Ramos (cell line): Measurements from ENCODE around the gene MTHFS.

Experiments
- in situ Hi-C: fragments of 300-500 bp; cut with MboI; formaldehyde crosslinking; loops from one replicate; pipeline ENCODE4 v1.14.3; 2022; ENCODE audit warnings: low sequenced_read_pairs; ENCODE audit not compliant: unreplicated experiment

The MTHFS gene

DNA sequence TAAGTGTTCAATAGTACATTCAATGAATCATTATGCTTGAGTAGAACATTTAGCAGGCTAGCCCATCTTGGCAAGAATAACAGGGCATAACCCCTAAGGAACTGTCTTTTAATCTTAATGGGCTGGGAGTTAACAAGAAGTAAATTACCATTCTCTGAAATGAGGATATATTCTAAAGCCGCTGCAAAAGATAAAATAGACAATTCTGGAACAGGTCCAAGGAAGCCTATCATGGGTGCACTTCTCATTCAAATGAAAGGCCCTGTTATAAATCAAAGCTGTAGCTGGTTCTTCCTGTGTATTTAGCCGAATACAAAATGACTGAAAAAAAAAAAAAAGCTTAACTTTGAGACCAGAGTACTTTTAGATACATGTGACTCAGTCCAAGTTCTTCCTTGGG lies 15.6 kb downstream of the MTHFS start:
- in situ Hi-C loops = no loop called here

DNA sequence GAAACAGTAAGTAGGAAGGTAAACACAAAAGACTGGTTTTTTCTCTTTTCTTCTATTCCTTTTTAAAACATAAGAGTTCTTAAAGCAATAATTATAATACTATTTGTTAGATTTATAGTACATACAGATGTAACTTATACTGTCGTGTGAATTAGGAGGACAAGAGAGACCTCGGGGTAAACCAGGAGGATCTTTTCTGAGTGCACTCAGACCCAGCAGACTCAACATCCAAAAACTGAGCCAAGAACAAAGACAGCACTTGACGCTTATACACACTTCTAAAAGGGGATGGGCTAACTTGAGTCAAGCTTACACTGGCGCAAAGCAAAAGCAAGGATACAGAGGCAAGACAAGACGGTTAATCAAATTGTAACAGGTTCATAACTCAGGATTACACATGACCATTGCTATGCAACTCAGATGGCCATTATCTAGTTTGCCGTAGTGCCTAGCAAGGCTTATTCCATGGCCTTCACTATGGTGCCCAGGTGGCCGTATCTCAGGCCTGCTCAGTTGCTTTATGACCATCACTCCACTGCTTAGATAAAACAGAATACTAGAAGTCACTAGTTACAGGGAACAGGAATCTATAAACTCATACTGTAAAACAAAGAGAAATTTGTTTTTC lies 18.6 kb downstream of the MTHFS start:
- in situ Hi-C loops = no loop called here

DNA sequence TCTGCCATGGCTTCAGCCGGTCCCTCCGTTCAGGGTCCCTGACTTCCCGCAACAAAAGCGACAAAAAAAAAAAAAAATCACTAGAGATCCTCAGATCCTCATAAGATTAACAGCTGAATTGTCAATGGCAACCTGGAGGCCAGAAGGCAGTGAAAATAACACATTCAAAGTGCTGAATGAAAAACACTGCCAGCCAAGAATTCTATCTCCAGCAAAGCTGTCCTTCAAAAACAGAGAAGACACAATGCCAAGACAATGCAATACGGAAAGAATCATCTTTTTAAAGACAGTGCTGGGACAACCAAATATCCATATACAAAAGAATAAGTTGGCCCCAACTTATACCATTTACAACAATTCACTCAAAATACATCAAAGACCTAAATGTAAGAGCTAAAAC lies 21.6 kb downstream of the MTHFS start:
- in situ Hi-C loops = no loop called here

DNA sequence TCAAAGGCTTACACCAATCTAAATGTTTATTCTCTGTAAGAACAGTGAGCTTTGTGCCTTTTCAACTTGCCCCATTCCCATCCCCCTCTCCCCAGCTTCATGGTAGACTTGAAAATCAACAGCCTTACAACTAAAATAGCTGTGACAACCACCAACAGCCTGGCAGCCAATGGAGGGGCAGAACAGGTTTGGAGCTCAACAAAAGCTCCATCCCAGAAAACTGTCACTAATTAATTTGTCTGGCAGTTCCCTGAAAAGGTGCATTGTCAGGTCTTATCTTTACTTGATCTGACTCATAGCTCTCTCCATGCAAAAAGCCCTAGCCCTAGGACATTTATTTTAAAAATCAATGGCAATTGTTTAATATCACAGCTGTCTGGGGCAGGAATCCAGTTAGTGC lies 22.6 kb downstream of the MTHFS start:
- in situ Hi-C loops = no loop called here

DNA sequence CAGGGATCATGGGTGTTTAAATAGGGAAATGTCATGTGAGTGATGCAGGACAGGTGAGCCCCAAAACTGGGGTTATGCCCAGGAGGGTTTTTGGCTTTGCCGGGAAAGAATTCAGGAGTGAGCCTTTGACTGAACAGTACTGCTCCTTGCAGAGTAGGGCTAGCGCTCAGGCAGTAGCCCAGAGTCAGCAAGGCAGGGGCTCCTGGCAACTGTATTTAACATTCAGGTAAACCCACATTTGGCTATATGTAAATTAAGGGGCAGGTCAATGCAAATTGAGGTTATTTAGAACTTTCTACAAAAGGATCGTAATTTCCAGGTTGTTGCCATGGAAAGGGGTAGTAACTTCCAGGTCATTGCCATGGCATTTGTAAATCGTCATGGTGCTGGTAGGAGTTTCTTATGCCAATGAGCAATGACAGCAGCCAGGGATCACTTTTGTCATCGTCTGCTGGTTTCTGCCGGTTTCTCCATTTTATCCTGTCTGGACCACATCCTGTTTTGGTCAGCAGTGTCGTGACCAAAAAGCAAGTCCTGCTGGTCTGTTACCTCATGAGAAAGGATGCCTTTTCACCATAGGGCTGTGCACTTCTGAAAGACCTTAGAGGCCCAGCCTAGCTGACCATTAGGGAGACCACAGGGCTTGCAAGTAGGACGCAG lies 24.3 kb downstream of the MTHFS start:
- in situ Hi-C loops = no loop called here

DNA sequence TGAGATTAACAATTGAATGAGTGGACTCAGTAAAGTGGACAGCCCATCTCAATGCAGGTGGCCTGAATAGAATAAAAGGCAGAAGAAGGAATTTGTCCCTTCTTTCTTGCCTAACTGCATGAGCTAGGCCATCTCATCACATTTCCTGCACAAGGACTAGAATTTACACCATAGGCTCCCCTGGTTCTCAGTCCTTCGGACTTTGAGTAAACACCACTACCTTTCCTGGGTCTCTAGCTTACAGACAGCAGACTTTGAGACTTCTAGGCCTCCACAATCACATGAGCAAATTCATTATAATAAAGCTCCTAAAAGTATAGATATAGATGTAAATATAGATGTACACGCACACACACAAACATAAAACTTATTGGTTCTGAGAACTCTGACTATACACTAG lies 28.3 kb downstream of the MTHFS start:
- in situ Hi-C loops = no loop called here

DNA sequence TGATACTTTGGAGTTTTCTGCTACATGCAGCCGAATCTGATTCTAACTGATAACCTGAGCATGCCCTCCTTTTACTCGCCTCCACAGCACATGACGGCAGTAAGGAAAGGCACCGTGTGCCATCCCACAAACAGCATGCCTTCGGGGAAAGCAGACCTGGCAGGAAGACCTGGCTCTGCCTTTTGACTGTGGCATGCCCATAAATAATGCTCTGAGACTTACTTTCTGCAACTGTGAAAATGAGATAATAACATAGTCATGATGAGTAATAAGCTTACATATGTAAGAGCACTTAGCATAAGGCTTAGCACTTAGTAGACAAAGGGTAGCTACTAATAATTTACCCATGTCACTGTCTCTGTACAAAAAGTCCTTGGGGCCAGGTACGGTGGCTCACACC lies 32.9 kb downstream of the MTHFS start:
- in situ Hi-C loops = no loop called here

DNA sequence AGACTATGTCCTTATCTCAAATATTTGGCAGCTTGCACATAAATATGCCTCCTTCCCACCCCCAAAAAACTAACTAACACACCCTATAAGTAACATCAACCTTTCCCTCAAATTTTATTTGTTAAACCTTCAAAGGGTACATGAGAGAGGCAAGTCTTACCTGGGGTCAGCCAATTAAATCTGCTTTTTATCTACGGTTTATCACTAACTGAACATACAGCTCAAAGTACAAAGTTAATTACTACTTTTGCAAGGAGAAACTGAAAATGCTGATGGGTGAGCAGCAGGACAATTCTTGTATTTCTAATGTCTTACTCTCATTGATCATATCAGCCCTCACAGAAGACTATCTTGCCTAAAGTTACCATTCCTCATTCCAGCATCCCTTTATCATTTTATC lies 34.6 kb downstream of the MTHFS start:
- in situ Hi-C loops = no loop called here

DNA sequence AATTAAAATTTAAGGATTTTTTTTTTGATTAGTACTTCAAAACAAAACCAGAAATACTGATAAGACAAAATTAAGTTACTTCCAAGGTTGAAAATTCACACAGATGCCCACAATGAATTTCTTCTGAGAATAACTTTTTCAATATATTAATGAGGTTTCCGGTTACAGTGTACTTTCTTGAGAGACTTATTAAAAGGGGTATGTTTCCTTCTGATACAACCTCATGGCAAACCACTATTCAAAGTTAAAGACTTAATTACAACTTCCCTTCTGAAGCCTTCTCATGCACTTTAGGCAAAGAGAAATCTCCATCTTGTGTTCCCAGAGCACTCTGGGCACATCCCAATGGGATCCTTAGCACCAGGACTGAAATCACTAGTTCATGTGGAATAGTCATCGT lies 36.2 kb downstream of the MTHFS start:
- in situ Hi-C loops = no loop called here

DNA sequence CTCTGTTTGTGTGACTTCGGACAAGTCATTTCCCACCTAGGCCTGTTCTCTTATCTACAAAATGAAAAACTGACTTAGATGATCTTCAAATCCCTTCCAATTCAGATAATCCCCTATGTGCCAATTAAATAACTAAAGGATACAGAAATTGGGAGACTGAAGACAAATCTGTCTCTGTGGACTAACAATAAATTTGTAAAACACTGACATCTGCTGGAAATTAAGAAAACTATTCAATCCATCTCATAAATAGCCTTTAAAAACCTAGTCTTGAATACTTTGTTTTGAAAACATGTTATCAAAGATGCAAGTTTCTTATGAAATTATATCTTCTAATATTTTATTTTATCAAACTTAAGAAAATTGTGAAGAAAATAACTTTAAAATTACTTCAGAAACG lies 38.3 kb downstream of the MTHFS start:
- in situ Hi-C loops = no loop called here

DNA sequence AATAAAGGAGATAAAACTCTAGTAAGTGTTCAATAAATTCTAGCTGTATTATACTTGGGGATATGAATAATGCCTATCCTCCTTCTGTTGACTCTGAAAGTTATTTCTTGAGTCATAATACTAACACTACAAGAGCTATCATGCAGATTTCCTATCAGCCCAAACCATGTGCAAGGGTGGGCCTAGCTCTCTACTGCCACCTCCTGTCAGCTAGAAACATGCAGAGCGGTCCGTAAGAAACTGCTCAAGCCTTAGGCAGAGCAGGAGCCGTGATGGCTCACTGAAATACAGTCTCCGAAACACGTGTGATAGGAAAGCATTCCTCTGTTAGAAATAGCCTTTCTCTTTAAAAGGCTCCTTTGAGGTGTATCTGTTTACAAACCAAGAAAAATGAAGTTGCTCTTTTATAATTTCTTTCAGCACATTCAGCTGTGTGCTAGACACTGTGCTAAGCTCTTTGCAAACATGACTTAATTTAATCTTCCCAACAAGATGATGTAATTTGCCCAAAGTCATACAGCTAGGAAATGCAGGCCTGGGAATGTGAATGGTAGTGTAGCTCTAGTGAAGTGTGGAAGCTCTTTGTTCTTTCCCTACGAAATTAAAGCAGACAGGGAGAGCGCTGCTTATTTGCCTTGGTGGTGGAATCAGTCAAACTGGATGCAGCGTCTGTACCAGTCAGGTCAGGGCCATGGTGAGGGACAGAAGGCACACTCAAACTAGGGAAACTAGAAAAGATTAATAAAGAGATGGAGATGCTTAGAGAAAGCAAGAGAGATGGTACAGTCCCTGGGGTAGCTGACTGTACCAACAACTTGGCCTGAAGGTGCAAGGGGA lies 43.1 kb downstream of the MTHFS start:
- in situ Hi-C loops = no loop called here

DNA sequence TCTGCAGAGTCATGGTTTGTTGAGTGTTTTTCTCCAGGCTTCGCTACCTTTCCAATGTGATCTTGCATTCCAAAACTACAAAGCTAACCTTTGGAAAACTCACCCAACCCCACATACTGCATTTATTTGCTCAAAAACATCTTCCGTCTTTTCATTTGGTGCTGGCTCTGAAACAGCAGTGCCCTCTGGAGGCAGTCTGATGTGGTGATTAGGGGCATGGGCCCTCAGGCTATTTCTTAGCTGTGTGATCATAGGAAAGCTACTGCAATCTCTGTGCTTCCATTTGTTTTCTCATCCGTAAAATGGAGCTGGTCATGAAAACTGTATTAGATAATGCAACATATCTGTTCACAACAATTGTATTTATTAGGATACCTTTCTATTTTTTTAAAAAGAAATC lies 47.0 kb downstream of the MTHFS start:
- in situ Hi-C loops = no loop called here

DNA sequence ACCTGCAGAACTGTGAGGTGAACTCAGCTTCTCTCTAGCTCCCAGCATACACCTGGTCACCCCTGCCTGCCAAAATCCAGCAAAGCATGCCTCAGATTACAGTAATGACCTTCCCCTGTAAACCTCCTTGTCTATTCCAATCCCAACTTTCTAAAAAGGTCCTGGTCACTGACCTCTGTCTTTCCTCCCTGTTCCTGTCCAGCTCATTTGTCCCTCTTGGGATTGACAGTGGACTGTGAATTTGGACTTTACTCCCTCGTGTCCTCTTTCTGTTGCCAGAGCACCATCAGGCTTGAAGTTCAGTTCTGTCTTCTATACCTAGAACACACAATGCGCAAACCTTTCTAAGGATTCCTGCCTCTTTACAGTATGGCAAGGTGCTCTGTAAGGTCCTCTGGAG lies 50.3 kb downstream of the MTHFS start:
- in situ Hi-C loops = no loop called here

DNA sequence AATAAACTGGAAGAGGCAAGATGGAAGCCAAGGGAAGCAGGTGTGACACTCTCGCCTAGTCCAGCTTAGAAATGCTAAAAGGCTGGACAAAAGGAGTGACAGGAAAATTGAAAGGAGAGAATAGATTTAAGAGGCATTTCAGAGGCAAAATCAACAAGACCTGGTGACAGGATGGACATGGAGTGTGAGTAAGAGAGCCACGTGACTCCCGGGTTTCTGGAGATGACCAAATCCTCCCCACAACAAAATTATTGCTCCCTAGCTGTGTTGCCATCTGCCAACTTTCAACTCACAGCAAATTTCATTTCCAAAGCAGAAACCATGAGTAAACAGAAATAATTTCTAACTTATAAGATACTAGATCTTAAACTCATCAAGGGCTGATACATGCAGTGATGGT lies 52.6 kb downstream of the MTHFS start:
- in situ Hi-C loops = no loop called here

DNA sequence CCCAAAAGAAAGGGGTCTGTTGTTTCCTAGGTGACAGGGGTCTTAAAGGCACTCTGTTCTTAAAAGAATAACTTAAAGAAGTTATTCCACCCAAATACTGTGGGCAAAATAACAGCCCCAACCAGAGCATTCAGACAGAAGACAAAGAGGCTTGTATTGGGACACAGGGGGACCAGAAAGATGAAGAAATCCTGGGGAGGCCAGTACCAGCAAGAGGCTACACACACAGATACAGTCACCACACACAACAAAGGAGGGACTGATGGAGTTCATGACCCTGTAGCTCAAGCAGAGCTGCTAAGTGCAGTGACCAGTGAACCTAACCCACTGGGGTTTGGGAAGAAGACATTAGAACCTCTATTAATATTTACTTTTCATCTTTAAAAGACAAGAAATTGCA lies 59.0 kb downstream of the MTHFS start:
- in situ Hi-C loops = no loop called here

DNA sequence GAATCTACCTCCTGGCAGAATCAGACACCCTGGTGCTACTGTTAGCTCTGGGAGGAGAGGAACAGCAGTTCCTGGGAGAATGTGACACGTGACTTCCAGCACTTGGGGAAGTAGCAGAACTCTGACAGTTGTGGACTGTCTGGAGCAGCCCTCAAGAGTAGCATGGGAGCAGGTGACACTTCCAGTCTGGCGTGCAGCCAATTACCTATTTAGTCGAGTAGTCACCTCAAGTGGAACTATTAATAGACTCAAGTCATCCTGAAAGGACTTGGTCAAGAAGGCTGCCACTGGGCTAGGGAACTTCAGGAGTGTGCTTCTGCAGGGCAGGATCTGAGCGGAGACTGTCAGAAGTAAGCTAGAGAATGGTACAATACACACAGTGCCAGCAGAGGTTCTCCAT lies 62.3 kb downstream of the MTHFS start:
- in situ Hi-C loops = no loop called here

DNA sequence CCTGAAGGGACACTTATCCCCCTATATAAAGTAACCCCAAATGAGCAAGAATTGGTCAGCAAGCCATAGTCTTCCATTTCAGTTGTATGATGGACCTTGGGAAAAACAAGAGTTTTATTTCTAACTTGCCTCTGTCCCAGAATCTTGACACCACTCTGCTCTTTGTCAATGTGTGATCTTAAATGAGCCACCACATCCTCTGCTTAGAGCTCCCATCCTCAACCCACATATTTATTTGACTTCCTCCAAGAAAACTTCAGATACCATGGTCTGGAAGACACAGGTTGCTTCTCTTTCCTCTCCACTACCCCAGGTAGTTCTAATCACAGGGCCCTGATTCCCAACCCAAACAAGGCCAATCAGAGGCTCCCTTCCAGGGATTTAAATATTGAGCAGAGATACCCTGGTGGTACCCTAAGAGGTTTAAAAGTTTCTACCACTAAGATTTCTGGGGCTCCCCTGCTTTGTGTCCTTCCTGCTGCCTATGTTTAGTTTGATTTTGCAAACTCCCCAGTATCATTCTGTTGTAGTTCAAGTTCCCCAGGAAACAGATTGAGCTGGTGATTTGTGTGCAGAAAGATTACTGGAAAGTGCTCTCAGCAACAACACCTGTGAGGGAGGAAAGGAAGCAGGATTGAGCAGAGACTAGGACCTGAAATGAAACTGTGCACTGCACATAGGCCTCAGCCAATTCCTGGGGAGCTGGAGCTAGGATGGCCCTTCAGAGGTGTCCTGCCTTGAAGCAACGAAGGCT lies 64.3 kb downstream of the MTHFS start:
- in situ Hi-C loops = no loop called here

DNA sequence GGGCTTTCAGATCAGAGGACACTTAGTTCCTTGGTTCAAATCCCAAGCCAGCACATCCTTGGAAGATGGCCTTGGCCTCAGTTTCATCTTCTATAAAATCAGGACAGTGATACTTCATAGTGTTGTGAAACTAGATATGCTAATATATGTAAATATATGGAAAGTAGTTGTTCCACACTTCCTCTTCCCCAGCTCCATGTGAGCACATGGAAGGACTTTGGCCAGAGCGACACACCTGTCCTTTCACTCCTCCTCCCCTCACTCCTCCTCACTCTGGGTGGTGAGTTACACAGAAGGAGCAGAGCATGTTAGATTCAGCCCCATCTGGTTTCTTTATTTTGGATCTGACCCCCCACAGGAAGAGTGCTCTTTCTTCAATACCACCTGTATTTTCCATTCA lies 65.2 kb downstream of the MTHFS start:
- in situ Hi-C loops = no loop called here

DNA sequence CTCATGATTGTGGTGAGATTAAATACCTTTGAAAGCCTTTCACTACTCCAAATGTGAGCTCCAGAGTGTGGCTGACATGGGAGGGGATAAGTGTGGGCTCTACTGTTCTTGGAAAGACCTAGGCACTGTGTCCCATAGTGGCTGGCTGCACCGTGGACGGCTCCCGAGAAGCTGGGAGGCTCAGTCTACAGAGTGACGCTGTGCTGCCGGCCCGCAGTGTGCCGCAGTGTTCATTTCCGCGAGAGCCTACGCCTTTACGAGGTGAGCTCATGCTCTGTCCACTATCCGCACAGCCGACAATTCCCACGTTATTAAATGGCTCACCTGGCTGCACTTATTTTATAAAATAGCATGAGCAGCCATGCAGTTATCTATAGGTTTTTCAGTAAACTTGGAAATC lies 66.9 kb downstream of the MTHFS start:
- in situ Hi-C loops = no loop called here

DNA sequence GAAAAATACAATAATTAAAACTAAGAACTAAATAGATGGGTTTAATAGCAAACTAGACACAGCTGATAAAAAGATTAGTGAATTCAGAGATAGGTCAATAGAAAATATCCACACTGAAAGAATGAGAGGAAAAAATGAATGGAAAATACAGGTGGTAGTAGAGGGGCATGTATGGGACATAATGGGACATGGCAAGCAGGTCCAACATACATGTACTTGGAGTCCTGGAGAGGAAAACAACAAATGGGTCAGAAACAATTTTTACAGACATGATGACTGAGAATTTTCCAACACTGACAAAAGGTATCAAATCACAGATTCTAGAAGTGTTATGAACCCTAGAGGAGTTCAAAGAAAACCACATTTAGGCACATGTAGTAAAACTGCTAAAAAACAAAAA lies 68.4 kb downstream of the MTHFS start:
- in situ Hi-C loops = no loop called here

DNA sequence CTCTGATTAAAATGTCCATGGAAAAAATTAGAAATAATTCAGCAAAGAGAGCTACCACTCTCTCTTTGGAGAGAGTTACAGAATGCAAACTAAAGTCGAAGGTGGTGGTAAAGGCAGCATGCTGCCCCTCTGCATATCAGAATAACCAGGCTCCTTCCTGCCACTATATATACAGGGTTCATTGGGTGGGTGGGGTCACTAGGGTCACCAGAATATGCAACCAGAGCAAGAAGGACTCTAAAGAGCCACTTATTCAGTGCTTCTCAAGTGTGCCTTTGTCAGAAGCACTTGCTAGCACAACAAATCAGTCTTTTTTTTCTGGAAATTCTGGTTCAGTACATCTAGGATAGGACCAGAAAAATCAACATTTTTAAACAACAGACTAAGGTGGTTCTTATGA lies 70.0 kb downstream of the MTHFS start:
- in situ Hi-C loops = no loop called here
